OCI-M1 (cell line): ENCODE measurements around the gene GRAMD1C.

ENCODE experiments used
- DNase-seq: peaks from one replicate; lab custom pipeline; 2025; lab: John Stamatoyannopoulos, UW

Gene GRAMD1C

GRCh38 chr3:113952921-113953320, 114.3 kb downstream of the GRAMD1C start:
- no peak for DNase-seq

GRCh38 chr3:113953677-113954076, 115.1 kb downstream of the GRAMD1C start:
- no peak for DNase-seq

DNA sequence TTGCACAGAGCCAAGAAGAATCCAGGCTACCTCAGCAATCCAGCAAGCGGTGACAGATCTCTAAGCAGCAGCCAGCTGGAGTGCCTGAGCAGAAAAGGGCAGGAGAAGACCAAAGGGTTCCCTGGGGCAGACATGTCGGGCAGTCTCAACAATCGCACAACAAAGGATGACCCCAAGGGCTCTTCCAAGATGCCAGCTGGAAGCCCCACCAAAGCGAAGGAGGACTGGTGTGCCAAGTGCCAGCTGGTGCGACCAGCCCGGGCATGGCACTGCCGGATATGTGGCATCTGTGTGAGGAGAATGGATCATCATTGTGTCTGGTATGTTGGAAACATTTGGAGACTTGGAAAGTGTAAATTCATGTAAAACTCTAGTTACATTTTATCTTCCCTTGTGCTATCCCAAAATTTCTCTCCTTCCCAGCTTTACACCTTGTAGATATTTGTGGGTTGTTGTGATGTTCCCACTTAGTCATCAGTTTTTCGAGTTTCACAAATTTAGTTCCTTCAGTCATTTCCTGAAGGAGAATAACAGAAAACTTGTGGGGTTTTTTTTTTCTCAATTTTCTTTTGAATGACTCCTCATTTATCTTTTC, 115.6 kb downstream of the GRAMD1C start:
- no peak for DNase-seq

DNA sequence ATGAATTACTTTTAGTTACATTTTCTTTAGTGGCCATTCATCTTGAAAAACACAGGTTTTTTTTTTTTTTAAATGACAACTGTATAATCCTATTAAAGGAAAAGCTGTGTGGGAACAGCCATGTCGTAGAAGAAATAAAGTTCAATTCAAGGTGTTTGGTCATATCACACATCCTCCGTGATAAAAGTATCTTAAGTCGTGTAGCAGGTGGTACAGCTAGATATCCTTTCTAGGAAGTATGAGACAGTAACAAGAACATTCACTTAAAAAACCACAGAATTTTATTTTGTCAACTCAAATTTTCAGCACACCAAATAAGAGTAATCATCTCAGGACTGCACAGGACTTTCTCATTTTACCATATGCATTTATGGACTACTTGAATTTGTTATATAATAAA, 125.3 kb downstream of the GRAMD1C start:
- peak; percentile 39 for DNase-seq

DNA sequence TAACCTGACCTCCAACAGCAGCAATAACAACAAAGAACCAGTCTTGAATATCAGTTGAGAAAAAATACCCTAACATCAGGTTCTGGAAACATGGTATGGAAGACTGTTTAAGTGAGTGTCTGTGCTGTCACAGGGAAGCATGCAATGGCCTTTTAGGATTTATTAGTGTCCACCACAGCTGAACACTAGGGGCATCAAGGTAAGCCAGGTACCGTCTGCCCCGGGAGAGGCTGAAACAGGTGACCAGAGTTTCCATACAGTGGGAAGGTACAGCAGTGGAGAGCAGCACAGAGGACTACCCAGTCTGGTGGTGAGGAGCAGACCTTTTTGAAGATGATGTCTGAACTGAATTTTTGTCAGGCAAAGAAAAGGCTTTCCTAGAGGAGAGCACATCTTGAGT, 127.6 kb downstream of the GRAMD1C start:
- no peak for DNase-seq

DNA sequence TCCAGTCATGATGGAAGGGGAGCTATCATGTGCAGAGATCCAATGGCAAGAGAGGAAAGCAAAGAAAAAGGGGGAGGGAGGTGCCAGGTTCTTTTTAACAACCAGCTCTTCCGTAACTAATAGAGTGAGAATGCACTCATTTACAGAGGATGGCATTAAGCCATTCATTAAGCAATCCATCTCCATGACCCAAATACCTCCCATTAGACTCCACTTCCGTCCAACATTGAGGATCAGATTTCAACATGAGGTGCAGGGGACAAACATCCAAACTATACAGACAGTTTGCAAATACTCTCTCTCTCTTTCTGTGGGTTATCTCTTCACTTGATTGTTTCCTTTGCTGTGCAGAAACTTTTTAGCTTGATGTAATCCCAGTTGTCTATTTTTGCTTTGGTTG, 130.4 kb downstream of the GRAMD1C start:
- no peak for DNase-seq

- no peak for DNase-seq
Measured at GRCh38 chr3:113977822-113978221, 139.2 kb downstream of the GRAMD1C start.

DNA sequence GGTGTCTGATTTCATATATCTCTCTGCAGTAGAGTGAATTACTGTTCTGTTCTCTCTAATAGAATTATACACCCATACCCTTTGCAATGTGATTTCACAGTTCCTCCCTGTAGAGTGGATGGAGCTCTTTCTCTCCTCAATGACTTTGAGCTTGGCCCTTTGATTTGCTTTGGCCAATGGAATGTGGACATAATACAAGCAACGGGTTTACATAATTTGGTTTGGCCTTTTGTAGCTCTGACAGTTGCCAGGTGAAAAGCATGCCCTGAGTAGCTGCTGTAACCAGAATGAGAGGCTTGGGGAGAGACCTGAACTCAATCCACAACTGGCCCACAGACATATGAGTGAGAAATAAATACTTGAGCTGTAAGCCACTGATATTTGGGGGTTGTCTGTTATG, 141.3 kb downstream of the GRAMD1C start:
- DNase-seq, result no peak

DNA sequence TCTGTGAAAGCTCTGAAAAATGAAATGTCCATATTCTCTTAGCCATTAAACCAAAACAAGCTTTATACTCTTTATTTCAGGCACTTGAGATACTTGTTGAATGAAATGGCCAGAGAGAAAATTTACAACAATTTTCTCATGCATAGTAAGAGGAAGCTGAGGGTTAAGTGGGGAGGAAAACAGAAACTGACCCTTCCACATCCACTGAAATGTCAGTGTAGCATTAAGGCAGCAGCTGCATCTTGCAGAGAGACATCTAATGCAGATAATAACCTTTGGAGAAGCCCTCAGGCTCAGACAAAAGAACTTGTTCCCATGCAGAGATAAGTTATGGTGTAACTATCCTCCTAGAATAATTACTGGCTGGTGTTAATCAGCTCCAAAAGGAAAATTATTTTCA, 143.2 kb downstream of the GRAMD1C start:
- DNase-seq, result peak; percentile 22

DNA sequence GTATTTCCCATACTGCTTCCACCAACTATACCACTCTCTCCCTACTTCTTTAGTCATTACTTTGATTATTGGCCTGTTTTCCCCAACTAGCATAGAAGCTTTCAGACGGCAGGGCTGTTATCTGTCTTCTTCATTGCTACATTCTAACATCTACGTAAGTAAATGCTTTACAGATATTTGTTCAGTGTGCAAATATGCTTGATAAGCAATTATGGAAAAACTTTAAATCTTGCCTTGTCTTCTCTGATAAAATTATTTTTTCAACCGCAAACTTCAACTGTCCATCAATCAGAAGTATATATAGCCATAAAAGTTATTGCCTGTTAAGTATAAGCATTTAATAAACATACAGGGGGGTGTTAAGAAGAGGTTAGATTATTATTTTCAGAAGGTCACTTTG, 145.0 kb downstream of the GRAMD1C start:
- DNase-seq, result no peak

- DNase-seq, result peak; percentile 12
Measured at GRCh38 chr3:113985541-113985940, 147.0 kb downstream of the GRAMD1C start.
